K562 (cell line): Measurements from ENCODE around the gene GLOD4. TPM values are rescaled to one million over a fixed set of nuclear protein-coding genes. Genes with fewer than 3 reads are reported as not detected.

Source experiments
- CEBPG ChIP-seq, 3 experiments: fragments of 200-800 bp in 1 of 3; sonication (Bioruptor generic) in 1 of 3; sonication (generic) in 1 of 3; formaldehyde crosslinking in 1 of 3; IDR thresholded peaks in 2 of 3; conservative IDR thresholded peaks in 1 of 3; 2 replicates each; pipeline versions ENCODE4 v1.6.1 to v1.8.0; 2016 to 2022; ENCODE audit warnings: missing compliant biosample characterization in 2 of 3, missing genetic modification characterization in 2 of 3, mild to moderate bottlenecking in 1 of 3, missing genetic modification reagents in 1 of 3
- CXXC5 ChIP-seq: fragments of 250-450 bp; sonication (Bioruptor Pico); IDR thresholded peaks from 2 replicates; pipeline ENCODE4 v1.8.0; 2022; ENCODE audit warnings: inconsistent platforms, mild to moderate bottlenecking, moderate library complexity
- DACH1 ChIP-seq: fragments of 450-650 bp; IDR thresholded peaks from 2 replicates; pipeline ENCODE4 v1.6.1; 2018; ENCODE audit not compliant: partially characterized antibody
- ESRRA ChIP-seq: fragments of 450-650 bp; IDR thresholded peaks from 2 replicates; pipeline ENCODE4 v1.6.1; 2014; ENCODE audit warnings: low read depth, mild to moderate bottlenecking, moderate library complexity, borderline replicate concordance
- HCFC1 ChIP-seq: IDR thresholded peaks from 2 replicates; pipeline ENCODE4 v1.6.1; 2012; ENCODE audit warnings: low read depth, low read length, improper control_type of control experiment
- MIER1 ChIP-seq: fragments of 450-650 bp; IDR thresholded peaks from 2 replicates; pipeline ENCODE4 v1.6.1; 2016; ENCODE audit warnings: antibody characterized with exemption, mild to moderate bottlenecking, low read depth
- NR2C1 ChIP-seq, 2 experiments: fragments of 450-650 bp; IDR thresholded peaks; 2 replicates each; pipeline ENCODE4 v1.6.1; 2017; ENCODE audit warnings: mild to moderate bottlenecking in 2 of 2, antibody characterized with exemption in 1 of 2, inconsistent platforms in 1 of 2, missing compliant biosample characterization in 1 of 2, missing genetic modification characterization in 1 of 2
- NR2C2 ChIP-seq, 2 experiments: fragments of 200-800 bp in 1 of 2; sonication (Bioruptor generic) in 1 of 2; sonication (generic) in 1 of 2; formaldehyde crosslinking in 1 of 2; IDR thresholded peaks; 2 replicates each; pipeline versions ENCODE4 v1.6.1 to v1.8.0; 2016 to 2022; ENCODE audit warnings: mild to moderate bottlenecking in 1 of 2, missing compliant biosample characterization in 1 of 2, missing genetic modification characterization in 1 of 2, missing genetic modification reagents in 1 of 2
- POLR2G ChIP-seq: fragments of 200-400 bp; formaldehyde crosslinking; IDR thresholded peaks from 2 replicates; pipeline ENCODE4 v1.6.1; 2017; ENCODE audit warnings: low read depth, mild to moderate bottlenecking, antibody characterized with exemption, low read length, moderate library complexity
- PYGO2 ChIP-seq: fragments of 450-650 bp; IDR thresholded peaks from 2 replicates; pipeline ENCODE4 v1.6.1; 2016; ENCODE audit warnings: mild to moderate bottlenecking, missing genetic modification characterization, moderate library complexity, missing compliant biosample characterization
- SIX5 ChIP-seq, 2 experiments: IDR thresholded peaks; 2 replicates each; pipeline ENCODE4 v1.6.1; 2011; ENCODE audit warnings: low read length in 2 of 2, borderline replicate concordance in 1 of 2, low read depth in 1 of 2, mild to moderate bottlenecking in 1 of 2, moderate library complexity in 1 of 2; ENCODE audit not compliant: insufficient read depth in 1 of 2
- SMARCA4 ChIP-seq: fragments of 450-650 bp; IDR thresholded peaks from 2 replicates; pipeline ENCODE4 v1.6.1; 2016
- TEAD2 ChIP-seq: fragments of 450-650 bp; IDR thresholded peaks from 2 replicates; pipeline ENCODE4 v1.6.1; 2016; ENCODE audit warnings: missing genetic modification characterization, control low read depth, missing compliant biosample characterization
- THRAP3 ChIP-seq: fragments of 450-650 bp; IDR thresholded peaks from 2 replicates; pipeline ENCODE4 v1.6.1; 2016; ENCODE audit warnings: mild to moderate bottlenecking, inconsistent platforms, borderline replicate concordance
- ZNF384 ChIP-seq: IDR thresholded peaks from 2 replicates; pipeline ENCODE4 v1.6.1; 2012; ENCODE audit warnings: low read depth, low read length, improper control_type of control experiment
- ZNF57 ChIP-seq: fragments of 450-650 bp; formaldehyde crosslinking; IDR thresholded peaks from 2 replicates; pipeline ENCODE4 v1.4.0; 2020; ENCODE audit warnings: mild to moderate bottlenecking, moderate library complexity
- ZNF696 ChIP-seq: fragments of 250-450 bp; sonication (Bioruptor Pico); conservative IDR thresholded peaks from 2 replicates; pipeline ENCODE4 v1.4.0; 2020; ENCODE audit warnings: mild to moderate bottlenecking, moderate library complexity
- ZSCAN32 ChIP-seq: fragments of 450-650 bp; formaldehyde crosslinking; IDR thresholded peaks from 2 replicates; pipeline ENCODE4 v1.4.0; 2020; ENCODE audit warnings: mild to moderate bottlenecking, moderate library complexity
- polyA plus RNA-seq, 8 experiments: library from polyadenylated mRNA; depleted of rRNA in 4 of 8; stranded (reverse) in 5 of 8; unstranded in 3 of 8; fragments of >200 nt; fragmentation: Nextera tagmentation in 2 of 8; fragmentation: Illumina TruSeq in 1 of 8; extraction: Ambion mirVana in 2 of 8; extraction: Trizol in 1 of 8; gene quantifications; 2 replicates each; pipeline versions ENCODE4 v1.2.1 to v1.2.3, GENCODE V29; 2011 to 2014; ENCODE audit warnings: inconsistent platforms in 1 of 8, missing spikeins in 1 of 8
- total RNA-seq, 7 experiments: library from RNA; depleted of rRNA in 6 of 7; stranded (reverse); fragments of >200 nt in 6 of 7; fragmentation: Illumina TruSeq in 2 of 7; extraction: Trizol in 2 of 7; gene quantifications; 2 replicates each; pipeline versions ENCODE4 v1.2.1 to v1.2.3, GENCODE V29; 2011 to 2021; ENCODE audit warnings: low replicate concordance in 1 of 7
- TF ChIP-seq, protein P1 (sequence below): sonication (generic); formaldehyde crosslinking; IDR thresholded peaks from 2 replicates; pipeline ENCODE4 v1.5.0; 2020; ENCODE audit warnings: missing genetic modification reagents
- TF ChIP-seq, protein P2 (sequence below), 2 experiments: fragments of 450-650 bp; IDR thresholded peaks; 2 replicates each; pipeline ENCODE4 v1.6.1; 2016
- TF ChIP-seq, protein P3 (sequence below): fragments of 250-450 bp; sonication (Bioruptor Pico); IDR thresholded peaks from 2 replicates; pipeline ENCODE4 v1.5.0; 2021
- TF ChIP-seq, protein P4 (sequence below): fragments of 450-650 bp; formaldehyde crosslinking; IDR thresholded peaks from 2 replicates; pipeline ENCODE4 v1.4.0; 2020; ENCODE audit warnings: mild to moderate bottlenecking, mixed read lengths

The GLOD4 gene
- total and polyA plus RNA-seq, 9 of the 15 experiments (the other 6 are each of a cell fraction or from before 2014, with no cell fraction given) = 52.0 to 109 (median 64.9) TPM

DNA sequence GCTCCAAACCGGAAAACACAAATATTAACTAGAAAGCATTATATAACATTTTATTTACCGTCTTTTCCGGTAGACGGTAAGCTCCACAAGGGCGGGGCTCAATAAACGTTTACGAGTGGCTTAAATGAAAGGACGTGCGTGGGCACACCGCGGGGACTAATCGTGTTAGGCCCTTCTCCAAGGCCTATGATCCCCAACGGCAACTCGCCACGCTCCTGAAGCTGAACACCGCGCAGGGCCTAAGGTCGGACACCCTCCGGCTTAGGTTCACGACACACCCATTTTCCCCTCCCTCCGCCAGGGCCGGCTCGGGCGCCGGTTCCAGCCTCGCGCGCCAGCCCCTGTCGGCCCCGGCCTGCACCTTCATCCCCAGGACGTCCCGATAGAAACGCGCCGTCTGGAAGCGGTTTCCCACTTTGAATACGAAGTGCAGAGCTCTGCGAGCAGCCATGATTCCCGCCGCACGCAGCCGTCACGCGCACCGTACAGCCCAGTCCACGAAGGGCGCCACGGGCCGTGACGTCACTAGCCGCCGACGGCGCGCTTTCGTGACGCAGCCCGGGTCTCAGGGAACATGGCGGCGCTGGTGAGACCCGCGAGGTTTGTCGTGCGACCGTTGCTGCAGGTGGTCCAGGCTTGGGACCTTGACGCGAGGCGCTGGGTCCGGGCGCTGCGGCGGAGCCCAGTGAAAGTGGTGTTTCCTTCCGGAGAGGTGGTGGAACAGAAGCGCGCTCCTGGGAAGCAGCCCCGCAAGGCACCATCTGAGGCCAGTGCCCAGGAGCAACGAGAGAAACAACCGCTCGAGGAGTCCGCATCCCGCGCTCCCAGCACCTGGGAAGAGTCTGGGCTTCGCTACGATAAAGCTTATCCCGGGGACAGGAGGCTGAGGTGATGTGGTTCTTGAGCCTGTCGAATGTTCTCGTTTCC is at the start of gene GLOD4, which contains the start of gene MRM3 (continued):
- TF ChIP-seq, protein P1, sequence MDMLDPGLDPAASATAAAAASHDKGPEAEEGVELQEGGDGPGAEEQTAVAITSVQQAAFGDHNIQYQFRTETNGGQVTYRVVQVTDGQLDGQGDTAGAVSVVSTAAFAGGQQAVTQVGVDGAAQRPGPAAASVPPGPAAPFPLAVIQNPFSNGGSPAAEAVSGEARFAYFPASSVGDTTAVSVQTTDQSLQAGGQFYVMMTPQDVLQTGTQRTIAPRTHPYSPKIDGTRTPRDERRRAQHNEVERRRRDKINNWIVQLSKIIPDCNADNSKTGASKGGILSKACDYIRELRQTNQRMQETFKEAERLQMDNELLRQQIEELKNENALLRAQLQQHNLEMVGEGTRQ = 0 out of 2 replicates have a peak, but pooled peaks have one; percentile 35
- TF ChIP-seq ZNF384 (no peak), NR2C2 (CRISPR knock-in tag; IDR thresholded peaks at IDR 0.05) (no peak; the same call in 1 of the 2 replicates), NR2C2 (tag; IDR thresholded peaks at IDR 0.05) (peak; percentile 84), SMARCA4 (no peak), POLR2G (peak; percentile 93), ZSCAN32 (CRISPR knock-in tag) (no peak), CEBPG (CRISPR knock-in tag; IDR thresholded peaks at IDR 0.05) (0 out of 2 replicates have a peak, but pooled peaks have one; percentile 23), CEBPG (tag; conservative IDR thresholded peaks at IDR 0.05 in 1 of 2, IDR thresholded peaks at IDR 0.05 in 1 of 2) (no peak), PYGO2 (tag) (no peak), DACH1 (peak; percentile 14), SIX5 (IDR thresholded peaks at IDR 0.05; ENCODE audit: borderline replicate concordance in 1 of 2, insufficient read depth in 1 of 2, low read depth in 1 of 2, low read length in 2 of 2) (peak; percentile 23 to 40; a peak in 2 of 4 replicates), NR2C1 (IDR thresholded peaks at IDR 0.05) (0 out of 2 replicates have a peak, but pooled peaks have one; percentile 44), NR2C1 (tag; IDR thresholded peaks at IDR 0.05) (peak; percentile 47), ZNF57 (CRISPR knock-in tag) (no peak), ESRRA (peak; percentile 49; the same call in 1 of the 2 replicates), ZNF696 (CRISPR knock-in tag) (no peak), HCFC1 (peak; percentile 83), THRAP3 (no peak), MIER1 (no peak), CXXC5 (peak; percentile 89), TEAD2 (tag) (no peak)
- TF ChIP-seq, protein P2, sequence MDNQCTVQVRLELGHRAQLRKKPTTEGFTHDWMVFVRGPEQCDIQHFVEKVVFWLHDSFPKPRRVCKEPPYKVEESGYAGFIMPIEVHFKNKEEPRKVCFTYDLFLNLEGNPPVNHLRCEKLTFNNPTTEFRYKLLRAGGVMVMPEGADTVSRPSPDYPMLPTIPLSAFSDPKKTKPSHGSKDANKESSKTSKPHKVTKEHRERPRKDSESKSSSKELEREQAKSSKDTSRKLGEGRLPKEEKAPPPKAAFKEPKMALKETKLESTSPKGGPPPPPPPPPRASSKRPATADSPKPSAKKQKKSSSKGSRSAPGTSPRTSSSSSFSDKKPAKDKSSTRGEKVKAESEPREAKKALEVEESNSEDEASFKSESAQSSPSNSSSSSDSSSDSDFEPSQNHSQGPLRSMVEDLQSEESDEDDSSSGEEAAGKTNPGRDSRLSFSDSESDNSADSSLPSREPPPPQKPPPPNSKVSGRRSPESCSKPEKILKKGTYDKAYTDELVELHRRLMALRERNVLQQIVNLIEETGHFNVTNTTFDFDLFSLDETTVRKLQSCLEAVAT (IDR thresholded peaks at IDR 0.05) = peak in 1 of 2 experiments; percentile 85; a peak in 2 of 4 replicates
- TF ChIP-seq, protein P3, sequence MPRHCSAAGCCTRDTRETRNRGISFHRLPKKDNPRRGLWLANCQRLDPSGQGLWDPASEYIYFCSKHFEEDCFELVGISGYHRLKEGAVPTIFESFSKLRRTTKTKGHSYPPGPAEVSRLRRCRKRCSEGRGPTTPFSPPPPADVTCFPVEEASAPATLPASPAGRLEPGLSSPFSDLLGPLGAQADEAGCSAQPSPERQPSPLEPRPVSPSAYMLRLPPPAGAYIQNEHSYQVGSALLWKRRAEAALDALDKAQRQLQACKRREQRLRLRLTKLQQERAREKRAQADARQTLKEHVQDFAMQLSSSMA = no peak
- TF ChIP-seq, protein P4, sequence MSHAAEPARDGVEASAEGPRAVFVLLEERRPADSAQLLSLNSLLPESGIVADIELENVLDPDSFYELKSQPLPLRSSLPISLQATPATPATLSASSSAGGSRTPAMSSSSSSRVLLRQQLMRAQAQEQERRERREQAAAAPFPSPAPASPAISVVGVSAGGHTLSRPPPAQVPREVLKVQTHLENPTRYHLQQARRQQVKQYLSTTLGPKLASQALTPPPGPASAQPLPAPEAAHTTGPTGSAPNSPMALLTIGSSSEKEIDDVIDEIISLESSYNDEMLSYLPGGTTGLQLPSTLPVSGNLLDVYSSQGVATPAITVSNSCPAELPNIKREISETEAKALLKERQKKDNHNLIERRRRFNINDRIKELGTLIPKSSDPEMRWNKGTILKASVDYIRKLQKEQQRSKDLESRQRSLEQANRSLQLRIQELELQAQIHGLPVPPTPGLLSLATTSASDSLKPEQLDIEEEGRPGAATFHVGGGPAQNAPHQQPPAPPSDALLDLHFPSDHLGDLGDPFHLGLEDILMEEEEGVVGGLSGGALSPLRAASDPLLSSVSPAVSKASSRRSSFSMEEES (CRISPR knock-in tag) = no peak
